H1 (cell line): Measurements from ENCODE around the gene PDZD2. TPM values are rescaled to one million over a fixed set of nuclear protein-coding genes. Genes with fewer than 3 reads are reported as not detected.

Experiments
- CTCF ChIA-PET: fragments of 300-600 bp; sonication (Branson Sonifier 250); formaldehyde crosslinking; loops from one replicate; lab custom pipeline; 2021; ENCODE audit not compliant: partially characterized antibody; lab: Charles Lee
- POLR2A ChIA-PET: fragments of 300-600 bp; sonication (Branson Sonifier 250); formaldehyde crosslinking; loops from one replicate; lab custom pipeline; 2021; ENCODE audit warnings: inconsistent platforms; ENCODE audit not compliant: partially characterized antibody; lab: Charles Lee
- DNase-seq, 2 experiments: peaks; one replicate each; pipeline versions ENCODE4 v3.0.0 to v3.0.0-alpha.2; 2010 to 2022; ENCODE audit warnings: low spot score in 2 of 2, low read depth in 1 of 2, mixed read lengths in 1 of 2
- FAIRE-seq: peaks from 2 replicates; lab custom pipeline; 2011; peaks lifted over from hg19 to GRCh38; lab: Jason Lieb, UNC
- H2AFZ ChIP-seq: 2 replicates; pipeline ENCODE4 v1.8.1; 2012; ENCODE audit warnings: low read length, inconsistent platforms
- H2AK5ac ChIP-seq: 2 replicates; pipeline ENCODE4 v1.6.1; 2013; ENCODE audit warnings: low read depth, low read length
- H2BK120ac ChIP-seq: replicated peaks from 2 replicates; pipeline ENCODE3; 2013; ENCODE audit warnings: low read depth, low read length, inconsistent platforms
- H2BK12ac ChIP-seq: 2 replicates; pipeline ENCODE4 v1.6.1; 2013; ENCODE audit warnings: low read depth, low read length
- H2BK15ac ChIP-seq: 2 replicates; pipeline ENCODE4 v1.6.1; 2013; ENCODE audit warnings: low read length
- H2BK20ac ChIP-seq: 2 replicates; pipeline ENCODE4 v1.6.1; 2013; ENCODE audit warnings: low read length
- H2BK5ac ChIP-seq: 2 replicates; pipeline ENCODE4 v1.6.1; 2013; ENCODE audit warnings: low read depth, low read length
- H3K14ac ChIP-seq: 2 replicates; pipeline ENCODE4 v1.6.1; 2013; ENCODE audit warnings: inconsistent platforms; ENCODE audit not compliant: insufficient read length
- H3K18ac ChIP-seq: 2 replicates; pipeline ENCODE4 v1.6.1; 2013; ENCODE audit warnings: low read length; ENCODE audit errors: extremely low read depth
- H3K23ac ChIP-seq: 2 replicates; pipeline ENCODE4 v1.6.1; 2013; ENCODE audit warnings: inconsistent platforms; ENCODE audit not compliant: insufficient read length
- H3K23me2 ChIP-seq: 2 replicates; pipeline ENCODE4 v1.6.1; 2013; ENCODE audit warnings: low read depth, low read length
- H3K27ac ChIP-seq: 2 replicates; pipeline ENCODE4 v1.6.1; 2011; ENCODE audit warnings: low read depth, low read length, inconsistent platforms
- H3K27me3 ChIP-seq, 4 experiments: replicated peaks in 1 of 4; 1 replicate in 1 of 4; 2 replicates in 3 of 4; pipeline versions ENCODE4 v1.6.1 to v1.8.1; 2011 to 2013; ENCODE audit warnings: low read length in 3 of 4, mild to moderate bottlenecking in 3 of 4, inconsistent platforms in 2 of 4, mixed read lengths in 2 of 4, moderate library complexity in 1 of 4; ENCODE audit not compliant: control insufficient read depth in 3 of 4, insufficient read depth in 3 of 4; ENCODE audit errors: extremely low read depth in 1 of 4
- H3K36me3 ChIP-seq, 4 experiments: 2 replicates each; pipeline versions ENCODE4 v1.6.1 to v1.8.1; 2011 to 2013; ENCODE audit warnings: mild to moderate bottlenecking in 4 of 4, low read length in 3 of 4, moderate library complexity in 2 of 4, control low read depth in 1 of 4, inconsistent platforms in 1 of 4; ENCODE audit not compliant: insufficient read depth in 4 of 4, control insufficient read depth in 2 of 4
- H3K4ac ChIP-seq: replicated peaks from 2 replicates; pipeline ENCODE3; 2013; ENCODE audit warnings: low read length, low read depth, mixed read lengths, inconsistent platforms; ENCODE audit not compliant: insufficient read length
- H3K4me1 ChIP-seq, 4 experiments: replicated peaks in 1 of 4; 1 replicate in 1 of 4; 2 replicates in 3 of 4; pipeline versions ENCODE4 v1.6.1 to v1.8.1; 2011 to 2013; ENCODE audit warnings: low read length in 3 of 4, inconsistent platforms in 2 of 4, mixed read lengths in 1 of 4; ENCODE audit not compliant: insufficient read depth in 4 of 4, control insufficient read depth in 3 of 4
- H3K4me2 ChIP-seq, 2 experiments: 2 replicates each; pipeline versions ENCODE4 v1.6.1 to v1.8.1; 2011 to 2013; ENCODE audit warnings: low read depth in 2 of 2, low read length in 2 of 2, control low read depth in 1 of 2, inconsistent platforms in 1 of 2, mild to moderate bottlenecking in 1 of 2; ENCODE audit not compliant: insufficient read depth in 1 of 2
- H3K4me3 ChIP-seq, 4 experiments: fragments of 200-600, 300-600 bp in 1 of 4; sonication (generic), shearing (Covaris generic), sonication (Bioruptor Twin) in 1 of 4; 2 replicates each; pipeline versions ENCODE4 v1.5.1 to v1.8.1; 2011 to 2016; ENCODE audit warnings: low read length in 4 of 4, low read depth in 3 of 4, control low read depth in 2 of 4, inconsistent platforms in 2 of 4, mild to moderate bottlenecking in 2 of 4, mixed read lengths in 1 of 4, moderate library complexity in 1 of 4; ENCODE audit not compliant: insufficient read depth in 2 of 4; ENCODE audit errors: extremely low read depth in 1 of 4
- H3K56ac ChIP-seq: replicated peaks from 2 replicates; pipeline ENCODE3; 2013; ENCODE audit warnings: low read depth, mild to moderate bottlenecking, mixed read lengths, low read length, inconsistent platforms; ENCODE audit not compliant: insufficient read length
- H3K79me1 ChIP-seq: 2 replicates; pipeline ENCODE4 v1.6.1; 2013; ENCODE audit warnings: low read depth, low read length, control low read depth
- H3K79me2 ChIP-seq, 2 experiments: 2 replicates each; pipeline versions ENCODE4 v1.6.1 to v1.8.1; 2012 to 2013; ENCODE audit warnings: low read length in 2 of 2, mild to moderate bottlenecking in 2 of 2, inconsistent platforms in 1 of 2; ENCODE audit not compliant: insufficient read depth in 2 of 2, control insufficient read depth in 1 of 2
- H3K9ac ChIP-seq, 4 experiments: replicated peaks in 1 of 4; 1 replicate in 1 of 4; 2 replicates in 3 of 4; pipeline versions ENCODE4 v1.6.1 to v1.8.1; 2011 to 2013; ENCODE audit warnings: low read depth in 3 of 4, low read length in 3 of 4, control low read depth in 2 of 4, mild to moderate bottlenecking in 2 of 4, moderate library complexity in 2 of 4, inconsistent platforms in 1 of 4; ENCODE audit errors: extremely low read depth in 1 of 4
- H3K9me3 ChIP-seq, 2 experiments: 2 replicates each; pipeline versions ENCODE4 v1.6.1 to v1.8.1; 2012 to 2013; ENCODE audit warnings: mild to moderate bottlenecking in 2 of 2, moderate library complexity in 2 of 2, control low read depth in 1 of 2, inconsistent platforms in 1 of 2, low read depth in 1 of 2, low read length in 1 of 2, mixed read lengths in 1 of 2; ENCODE audit not compliant: insufficient read depth in 2 of 2
- H4K20me1 ChIP-seq, 2 experiments: replicated peaks in 1 of 2; 2 replicates each; pipeline versions ENCODE3 to v1.8.1; 2011 to 2013; ENCODE audit warnings: inconsistent platforms in 2 of 2, low read length in 2 of 2, mild to moderate bottlenecking in 1 of 2; ENCODE audit not compliant: insufficient read depth in 2 of 2, control insufficient read depth in 1 of 2
- H4K5ac ChIP-seq: 2 replicates; pipeline ENCODE4 v1.6.1; 2013; ENCODE audit warnings: low read length, low read depth, mixed read lengths, inconsistent platforms; ENCODE audit not compliant: insufficient read length
- H4K8ac ChIP-seq: 2 replicates; pipeline ENCODE4 v1.8.0; 2013; ENCODE audit warnings: mild to moderate bottlenecking, moderate library complexity, low read length, inconsistent platforms; ENCODE audit not compliant: insufficient read depth; ENCODE audit errors: extremely low read depth
- H4K91ac ChIP-seq: replicated peaks from 2 replicates; pipeline ENCODE3; 2013; ENCODE audit warnings: low read length, mixed read lengths, inconsistent platforms; ENCODE audit not compliant: insufficient read length
- GTF2F1 ChIP-seq: IDR thresholded peaks from 2 replicates; pipeline ENCODE4 v1.6.1; 2012; ENCODE audit warnings: low read depth, low read length, improper control_type of control experiment, borderline replicate concordance
- RBBP5 ChIP-seq: IDR thresholded peaks from 2 replicates; pipeline ENCODE4 v1.7.1; 2012; ENCODE audit warnings: low read depth, mild to moderate bottlenecking, inconsistent platforms, low read length, moderate library complexity, borderline replicate concordance
- SAP30 ChIP-seq: fragments of 300-600 bp; sonication (generic); IDR thresholded peaks from 2 replicates; pipeline ENCODE4 v1.7.1; 2012; ENCODE audit warnings: low read length, moderate library complexity, mild to moderate bottlenecking, inconsistent platforms; ENCODE audit not compliant: insufficient read depth, insufficient replicate concordance
- SRF ChIP-seq: IDR thresholded peaks from 2 replicates; pipeline ENCODE4 v1.6.1; 2011; ENCODE audit warnings: mild to moderate bottlenecking, low read depth, low read length, moderate library complexity
- TAF7 ChIP-seq: optimal IDR thresholded peaks from 2 replicates; pipeline ENCODE3; 2011; ENCODE audit warnings: low read depth, mild to moderate bottlenecking, inconsistent platforms, low read length, moderate library complexity, borderline replicate concordance
- WGBS, 2 experiments: shearing (Covaris generic) in 1 of 2; methylation state at CpG; one replicate each; pipeline versions ENCODE4 v1.1.6 to v1.1.7; 2013 to 2015; ENCODE audit warnings: low lambda C conversion rate in 2 of 2, mixed read lengths in 2 of 2, inconsistent platforms in 1 of 2, low coverage in 1 of 2, missing lambda C conversion rate in 1 of 2; ENCODE audit not compliant: insufficient replicate concordance in 2 of 2, insufficient coverage in 1 of 2, insufficient read length in 1 of 2; ENCODE audit errors: extremely low coverage in 1 of 2, missing lambda C conversion rate in 1 of 2; 5-methylcytosine and 5-hydroxymethylcytosine counted together
- polyA plus RNA-seq, 7 experiments: library from polyadenylated mRNA; depleted of rRNA in 3 of 7; stranded (reverse) in 5 of 7; unstranded in 2 of 7; fragments of >200 nt in 5 of 7; fragments of 200-250 nt in 2 of 7; gene quantifications; 1 replicate in 5 of 7; 2 replicates in 1 of 7; 4 replicates in 1 of 7; pipeline versions ENCODE4 v1.2.1 to v1.2.3, GENCODE V29; 2011 to 2013; ENCODE audit warnings: missing spikeins in 2 of 7, mixed read lengths in 2 of 7
- total RNA-seq: library from RNA; stranded (reverse); fragmentation: NEBNext Ultra II Directional; extraction: Animal tissue kit (Norgen Biotek cat#: 25700); gene quantifications from 2 replicates; pipeline ENCODE4 v1.2.1, GENCODE V29; 2021
- TF ChIP-seq, protein P1 (sequence below): IDR thresholded peaks from 2 replicates; pipeline ENCODE4 v1.6.1; 2011; ENCODE audit warnings: low read depth, mild to moderate bottlenecking, low read length; ENCODE audit not compliant: insufficient read depth

Gene PDZD2
- total and polyA plus RNA-seq, 2 of the 8 experiments (the other 6 are each of a cell fraction or from before 2014, with no cell fraction given): 1.2 to 6.8 TPM

DNA sequence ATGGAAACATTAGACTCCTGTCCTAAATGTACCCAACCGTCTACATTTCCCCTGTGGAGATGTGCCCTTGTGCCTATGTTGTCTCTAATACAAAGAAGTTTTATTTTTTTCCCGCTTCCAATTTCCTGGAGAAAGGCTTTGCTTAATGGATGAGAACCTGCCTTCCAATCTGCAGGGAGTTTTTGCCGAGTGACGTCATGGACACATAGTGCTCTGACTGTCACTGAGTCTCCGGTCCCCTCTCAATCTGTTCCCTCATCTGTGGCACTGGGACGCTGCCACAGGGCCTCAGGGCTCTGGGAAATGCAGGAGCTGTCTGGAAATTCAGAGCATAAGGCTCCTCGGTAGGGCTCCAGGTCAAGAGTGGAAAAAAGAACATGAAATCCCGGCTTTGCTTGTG is 144.8 kb downstream of the PDZD2 start:
- H2BK12ac ChIP-seq: no peak overlapping the region
- H2AFZ ChIP-seq: no peak overlapping the region
- H2BK20ac ChIP-seq: no peak overlapping the region
- H2AK5ac ChIP-seq: no peak overlapping the region
- H3K79me1 ChIP-seq: no peaks in the 10 kb centered on the region
- no peak overlapping the region for H3K9ac ChIP-seq
- no peak overlapping the region for H3K56ac ChIP-seq
- H2BK120ac ChIP-seq: no peak overlapping the region
- no peaks in the 10 kb centered on the region for H3K79me2 ChIP-seq
- H3K4me1 ChIP-seq: peaks cover 0 to 3% (median 0%) of the 10 kb centered on the region in 4 experiments; a peak in 1 of 7 replicates
- no peak overlapping the region for H3K27ac ChIP-seq
- no peak overlapping the region for H4K5ac ChIP-seq
- no peak overlapping the region for H3K18ac ChIP-seq
- no peak overlapping the region for H3K4ac ChIP-seq
- ChIA-PET CTCF (interaction anchor here (1.5 kb wide), 1 partner anchor 136 kb away, joined by 3 read pairs; no protein-coding TSS in a partner anchor), POLR2A (no interaction called here)
- H3K23ac ChIP-seq: no peak overlapping the region
- no peak overlapping the region for H4K91ac ChIP-seq
- no peak overlapping the region for H2BK15ac ChIP-seq
- no peak overlapping the region; a peak in 1 of 4 replicates for H3K4me2 ChIP-seq
- 90% methylated on average over 8 of the region's 8 CpGs; no CpG with 5 or more reads in 1 of the 2 experiments for WGBS, 2 experiments
- no peak for FAIRE-seq
- H4K20me1 ChIP-seq: no peaks in the 10 kb centered on the region
- TF ChIP-seq TAF7: no peak
- no peak for TF ChIP-seq GTF2F1
- no peak for TF ChIP-seq SRF
- TF ChIP-seq SAP30: no peak
- no peak for TF ChIP-seq RBBP5
- TF ChIP-seq, protein P1, sequence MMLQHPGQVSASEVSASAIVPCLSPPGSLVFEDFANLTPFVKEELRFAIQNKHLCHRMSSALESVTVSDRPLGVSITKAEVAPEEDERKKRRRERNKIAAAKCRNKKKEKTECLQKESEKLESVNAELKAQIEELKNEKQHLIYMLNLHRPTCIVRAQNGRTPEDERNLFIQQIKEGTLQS: no peak
- no peak overlapping the region for H3K4me3 ChIP-seq
- H4K8ac ChIP-seq: no peak overlapping the region
- H3K36me3 ChIP-seq: no peaks in the 10 kb centered on the region
- H3K27me3 ChIP-seq: no peaks in the 10 kb centered on the region
- no peaks in the 10 kb centered on the region for H3K23me2 ChIP-seq
- no peak for DNase-seq
- no peaks in the 10 kb centered on the region for H3K9me3 ChIP-seq
- no peak overlapping the region for H2BK5ac ChIP-seq
- no peak overlapping the region for H3K14ac ChIP-seq
